Adrenal gland (tissue), 12 donors: ENCODE results near the gene TBCC. TPM values are rescaled to one million over a fixed set of nuclear protein-coding genes. Genes with fewer than 3 reads are reported as not detected.

ENCODE experiments used
- DNase-seq, 7 donors: peaks; one replicate each; pipeline ENCODE4 v3.0.0-alpha.2; 2019 to 2020
- H3K27ac ChIP-seq, 5 donors: fragments of 200-600 bp; sonication (generic) in 4 of 5; 1 replicate in 3 of 5; 2 replicates in 2 of 5; pipeline versions ENCODE4 v1.5.1 to v1.8.0; 2016 to 2020; ENCODE audit warnings: mild to moderate bottlenecking in 1 of 5
- H3K27me3 ChIP-seq: fragments of 200-600 bp; 2 replicates; pipeline ENCODE4 v1.8.0; 2021
- H3K36me3 ChIP-seq, 2 donors: fragments of 200-600 bp; replicated peaks in 1 of 2; 1 replicate in 1 of 2; 2 replicates in 1 of 2; pipeline versions ENCODE4 v1.5.1 to v1.8.0; 2018 to 2022
- H3K4me1 ChIP-seq, 2 donors: fragments of 200-600 bp; replicated peaks in 1 of 2; 1 replicate in 1 of 2; 2 replicates in 1 of 2; pipeline versions ENCODE4 v1.5.1 to v1.8.0; 2018 to 2021
- H3K4me3 ChIP-seq, 4 donors: fragments of 200-600 bp; sonication (generic) in 3 of 4; one replicate each; pipeline ENCODE4 v1.5.1; 2016 to 2018
- H3K9me3 ChIP-seq, 3 donors: fragments of 200-600 bp; sonication (generic) in 1 of 3; replicated peaks in 1 of 3; 1 replicate in 2 of 3; 2 replicates in 1 of 3; pipeline versions ENCODE4 v1.5.1 to v1.8.0; 2016 to 2021
- POLR2A ChIP-seq, 2 donors: fragments of 450-650 bp; IDR thresholded peaks; one replicate each; pipeline ENCODE4 v1.6.1; 2017; ENCODE audit warnings: antibody characterized with exemption in 2 of 2, mild to moderate bottlenecking in 2 of 2, moderate library complexity in 1 of 2
- WGBS, 4 donors: extraction: QIAGEN DNeasy Blood & Tissue Kit in 2 of 4; methylation state at CpG; one replicate each; pipeline versions ENCODE4 v1.1.5 to v1.1.7; 2013 to 2017; 5-methylcytosine and 5-hydroxymethylcytosine counted together
- intact Hi-C, 2 donors: fragments of 100-400 bp; cut with DNase I; formaldehyde crosslinking; loops; one replicate each; pipeline versions ENCODE4 v1.14.1 to v1.15.0; 2022 to 2023
- polyA plus RNA-seq, 3 donors: library from polyadenylated mRNA; stranded (reverse); fragments of 200-250 nt in 2 of 3; fragments of 350-450 nt in 1 of 3; fragmentation: Illumina TruSeq in 1 of 3; extraction: RNeasy Lipid Tissue Mini Kit (QIAGEN cat#74804) in 1 of 3; gene quantifications; one replicate each; pipeline ENCODE4 v1.2.3, GENCODE V29; 2013 to 2014
- total RNA-seq, 9 donors: library from RNA; depleted of rRNA in 4 of 9; stranded (reverse); fragments of >200 nt in 4 of 9; fragments of 120-200 nt in 1 of 9; fragmentation: NEBNext Ultra II Directional in 1 of 9; extraction: Animal tissue kit (Norgen Biotek cat#: 25700) in 1 of 9; gene quantifications; one replicate each; pipeline versions ENCODE4 v1.1.0 to v1.2.4, GENCODE V29; 2013 to 2023
- TF ChIP-seq, protein P1 (sequence below), 6 experiments: fragments of 450-650 bp in 4 of 6; fragments of 200-600 bp in 2 of 6; sonication (generic) in 1 of 6; IDR thresholded peaks; 1 replicate in 5 of 6; 2 replicates in 1 of 6; pipeline versions ENCODE4 v1.5.1 to v1.8.0; 2016 to 2021; ENCODE audit warnings: antibody characterized with exemption in 6 of 6, mild to moderate bottlenecking in 2 of 6, moderate library complexity in 1 of 6
- donor health status: healthy with polysubstance abuse.
- donor health status: Bipolar disorder and iron deficiency.
- donor health status: DM: yes; HTN: yes; CAD: no.
- donor health status: DM: no; HTN: no; CAD: no.
- donor health status: DM: no; HTN: no; CAD: no.
- donor health status: DM: yes; HTN: yes; CAD: no.

TBCC gene
- total and polyA plus RNA-seq, 12 donors, result 15.7 to 44.8 (median 30.5) TPM

DNA sequence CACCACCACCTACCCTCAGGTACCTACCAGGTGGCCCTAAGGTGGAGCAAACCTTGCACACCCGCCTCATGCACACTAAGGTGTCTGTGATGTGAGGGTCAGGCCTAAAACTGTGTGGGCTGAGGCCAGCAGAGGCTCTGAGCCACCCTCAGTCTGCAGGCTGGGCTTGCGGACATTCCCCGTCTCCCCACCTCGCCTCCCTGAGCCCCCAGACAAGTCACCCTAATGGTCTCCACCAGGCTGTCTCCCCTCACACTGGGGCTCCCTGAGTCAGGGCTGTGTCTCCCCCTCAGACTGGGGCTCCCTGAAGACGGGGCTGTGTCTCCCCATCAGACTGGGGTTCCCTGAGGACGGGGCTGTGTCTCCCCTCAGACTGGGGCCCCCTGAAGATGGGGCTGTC lies 36.0 kb downstream of the TBCC start:
- no peak for TF ChIP-seq POLR2A (IDR thresholded peaks at IDR 0.05)
- TF ChIP-seq, protein P1, sequence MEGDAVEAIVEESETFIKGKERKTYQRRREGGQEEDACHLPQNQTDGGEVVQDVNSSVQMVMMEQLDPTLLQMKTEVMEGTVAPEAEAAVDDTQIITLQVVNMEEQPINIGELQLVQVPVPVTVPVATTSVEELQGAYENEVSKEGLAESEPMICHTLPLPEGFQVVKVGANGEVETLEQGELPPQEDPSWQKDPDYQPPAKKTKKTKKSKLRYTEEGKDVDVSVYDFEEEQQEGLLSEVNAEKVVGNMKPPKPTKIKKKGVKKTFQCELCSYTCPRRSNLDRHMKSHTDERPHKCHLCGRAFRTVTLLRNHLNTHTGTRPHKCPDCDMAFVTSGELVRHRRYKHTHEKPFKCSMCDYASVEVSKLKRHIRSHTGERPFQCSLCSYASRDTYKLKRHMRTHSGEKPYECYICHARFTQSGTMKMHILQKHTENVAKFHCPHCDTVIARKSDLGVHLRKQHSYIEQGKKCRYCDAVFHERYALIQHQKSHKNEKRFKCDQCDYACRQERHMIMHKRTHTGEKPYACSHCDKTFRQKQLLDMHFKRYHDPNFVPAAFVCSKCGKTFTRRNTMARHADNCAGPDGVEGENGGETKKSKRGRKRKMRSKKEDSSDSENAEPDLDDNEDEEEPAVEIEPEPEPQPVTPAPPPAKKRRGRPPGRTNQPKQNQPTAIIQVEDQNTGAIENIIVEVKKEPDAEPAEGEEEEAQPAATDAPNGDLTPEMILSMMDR (IDR thresholded peaks at IDR 0.05), result no peak
- Histone ChIP-seq H3K27me3 (no peaks in the 10 kb centered on the region), H3K4me3 (no peak overlapping the region), H3K4me1 (no peaks in the 10 kb centered on the region), H3K9me3 (no peaks in the 10 kb centered on the region), H3K27ac (no peak overlapping the region), H3K36me3 (no peaks in the 10 kb centered on the region)
- DNase-seq, result no peak
- intact Hi-C loops, result no loop called here
- WGBS, 4 donors, result 93 to 100% (median 94%) methylated on average over 4 to 6 of the region's 6 CpGs

DNA sequence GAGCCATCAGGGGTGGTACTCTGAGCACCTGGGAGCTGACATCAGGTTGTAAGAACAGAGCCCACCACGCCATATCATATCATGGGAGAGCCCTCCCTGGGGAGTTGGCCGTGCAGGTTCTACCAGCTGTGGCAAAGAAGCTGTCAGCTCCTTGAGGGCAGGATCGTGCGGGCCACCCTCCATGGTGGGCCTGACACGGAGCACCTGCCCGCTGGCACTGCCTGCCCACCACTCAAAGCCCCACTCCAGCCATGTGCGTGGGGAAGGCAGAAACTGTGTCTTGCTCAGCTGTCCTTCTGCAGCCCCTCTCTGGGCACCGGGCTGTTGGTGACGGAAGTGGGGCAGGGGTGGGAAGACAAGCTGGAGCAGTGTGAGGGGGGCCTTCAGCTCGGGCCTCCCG lies 37.8 kb downstream of the TBCC start:
- Histone ChIP-seq H3K4me1 (no peaks in the 10 kb centered on the region), H3K27me3 (no peaks in the 10 kb centered on the region), H3K36me3 (no peaks in the 10 kb centered on the region), H3K9me3 (no peaks in the 10 kb centered on the region), H3K4me3 (no peak overlapping the region), H3K27ac (no peak overlapping the region)
- DNase-seq, result no peak
- intact Hi-C loops, result no loop called here
- no peak for TF ChIP-seq POLR2A (IDR thresholded peaks at IDR 0.05)
- TF ChIP-seq, protein P1 (IDR thresholded peaks at IDR 0.05), result no peak
- 89 to 100% (median 94%) methylated on average over 4 to 11 of the region's 11 CpGs for WGBS, 4 donors

DNA sequence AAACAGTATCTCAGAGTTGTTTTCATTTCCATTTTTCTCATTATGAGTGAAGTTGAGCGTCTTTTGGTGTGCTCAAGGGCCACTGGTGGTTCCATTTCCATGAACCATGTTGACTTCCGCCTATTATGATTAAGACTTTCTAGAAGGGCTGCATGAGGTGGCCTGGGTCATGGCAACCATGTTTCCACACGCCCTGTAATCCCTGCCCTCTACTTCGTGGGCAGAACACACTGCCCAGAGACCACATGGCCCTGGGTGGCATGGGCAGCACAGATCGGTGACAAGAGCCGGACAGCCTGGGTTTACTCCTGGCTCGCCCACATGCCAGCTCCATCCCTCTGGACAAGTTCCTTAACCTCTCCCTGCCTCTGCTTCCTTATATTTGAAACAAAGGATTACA lies 38.3 kb downstream of the TBCC start:
- Histone ChIP-seq H3K9me3 (no peaks in the 10 kb centered on the region), H3K36me3 (no peaks in the 10 kb centered on the region), H3K4me3 (no peak overlapping the region), H3K4me1 (no peaks in the 10 kb centered on the region), H3K27ac (no peak overlapping the region), H3K27me3 (no peaks in the 10 kb centered on the region)
- 88 to 92% (median 89%) methylated on average over 7 of the region's 7 CpGs for WGBS, 4 donors
- no peak for TF ChIP-seq POLR2A (IDR thresholded peaks at IDR 0.05)
- TF ChIP-seq, protein P1 (IDR thresholded peaks at IDR 0.05), result no peak
- no peak for DNase-seq
- intact Hi-C loops, result no loop called here

DNA sequence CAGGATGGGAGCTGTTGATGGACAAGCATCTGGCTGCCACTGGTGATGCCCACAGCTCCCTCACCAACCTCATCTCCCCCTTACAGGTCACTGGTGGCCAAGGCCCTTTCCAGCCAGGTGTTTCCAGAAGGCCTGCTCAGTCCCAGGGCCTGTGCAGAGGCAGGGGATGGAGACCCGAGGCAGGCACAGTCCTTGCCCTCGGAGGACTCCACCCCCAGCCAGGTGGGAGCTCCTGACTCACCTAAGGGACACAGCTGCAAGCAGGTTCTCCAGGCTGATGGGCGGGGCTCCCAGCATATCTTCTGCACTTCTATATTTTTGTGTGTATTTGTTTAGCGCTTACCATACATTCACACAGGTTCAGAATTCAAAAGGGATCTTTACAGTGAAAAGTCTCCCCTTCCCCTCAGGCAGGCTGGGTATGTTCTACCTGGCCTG lies 40.9 kb downstream of the TBCC start:
- no peaks in the 10 kb centered on the region for H3K9me3 ChIP-seq
- no peak for DNase-seq
- H3K27ac ChIP-seq, result no peak overlapping the region
- no peak overlapping the region for H3K4me3 ChIP-seq
- H3K27me3 ChIP-seq, result no peaks in the 10 kb centered on the region
- no peaks in the 10 kb centered on the region for H3K36me3 ChIP-seq
- TF ChIP-seq, protein P1 (IDR thresholded peaks at IDR 0.05), result no peak
- no peak for TF ChIP-seq POLR2A (IDR thresholded peaks at IDR 0.05)
- intact Hi-C loops, result no loop called here
- H3K4me1 ChIP-seq, result no peaks in the 10 kb centered on the region
- WGBS, 4 donors, result 77 to 90% (median 88%) methylated on average over 3 to 4 of the region's 4 CpGs
